HG03159 (cell line): ENCODE results near the gene TTC17.
"Not testable (repeated sequence)": the region's sequence is repeated elsewhere in the genome, so short reads cannot be mapped to it uniquely, and the experiment has no call there.

Experiments used
- ATAC-seq: cut with Tn5 transposase; IDR thresholded peaks from one replicate; pipeline ENCODE4 v1.9.1; 2021; ENCODE audit warnings: mild to moderate bottlenecking, moderate library complexity; ENCODE audit not compliant: unreplicated experiment

TTC17 gene

DNA sequence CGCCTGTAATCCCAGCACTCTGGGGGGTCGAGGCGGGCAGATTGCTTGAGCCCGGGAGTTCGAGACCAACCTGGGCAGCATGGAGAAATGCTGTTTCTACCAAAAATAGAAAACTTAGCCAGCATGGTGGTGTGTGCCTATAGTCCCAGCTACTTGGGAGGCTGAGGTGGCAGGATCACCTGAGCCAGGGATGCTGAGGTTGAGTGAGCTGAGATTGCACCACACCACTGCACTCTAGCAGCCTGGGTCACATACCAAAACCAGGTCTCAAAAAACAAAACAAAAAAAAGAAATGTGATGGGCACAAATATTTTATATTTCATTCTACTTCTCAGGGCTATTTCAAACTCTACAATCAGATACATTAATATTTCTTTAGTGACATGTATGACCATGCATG is 25.7 kb downstream of the TTC17 start:
- ATAC-seq: no peak

DNA sequence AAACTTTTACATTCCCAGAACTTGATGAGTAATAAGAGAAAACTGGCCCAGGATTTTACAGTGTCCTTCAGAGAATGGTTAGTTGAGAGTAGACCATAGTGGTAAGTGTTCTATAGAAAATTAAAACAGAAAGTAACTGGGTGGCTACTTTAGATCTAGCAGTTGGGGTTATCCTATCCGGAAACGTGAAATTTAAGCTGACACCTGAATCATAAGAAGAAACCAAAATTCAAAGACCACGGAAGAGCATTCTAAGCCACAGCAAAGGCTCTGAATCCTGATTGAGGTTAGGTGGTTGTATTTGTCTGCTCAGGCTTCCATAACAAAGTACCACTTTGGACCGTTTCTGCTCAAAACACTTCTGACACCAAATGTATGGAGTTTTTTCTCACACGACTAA is 34.0 kb downstream of the TTC17 start:
- no peak for ATAC-seq

DNA sequence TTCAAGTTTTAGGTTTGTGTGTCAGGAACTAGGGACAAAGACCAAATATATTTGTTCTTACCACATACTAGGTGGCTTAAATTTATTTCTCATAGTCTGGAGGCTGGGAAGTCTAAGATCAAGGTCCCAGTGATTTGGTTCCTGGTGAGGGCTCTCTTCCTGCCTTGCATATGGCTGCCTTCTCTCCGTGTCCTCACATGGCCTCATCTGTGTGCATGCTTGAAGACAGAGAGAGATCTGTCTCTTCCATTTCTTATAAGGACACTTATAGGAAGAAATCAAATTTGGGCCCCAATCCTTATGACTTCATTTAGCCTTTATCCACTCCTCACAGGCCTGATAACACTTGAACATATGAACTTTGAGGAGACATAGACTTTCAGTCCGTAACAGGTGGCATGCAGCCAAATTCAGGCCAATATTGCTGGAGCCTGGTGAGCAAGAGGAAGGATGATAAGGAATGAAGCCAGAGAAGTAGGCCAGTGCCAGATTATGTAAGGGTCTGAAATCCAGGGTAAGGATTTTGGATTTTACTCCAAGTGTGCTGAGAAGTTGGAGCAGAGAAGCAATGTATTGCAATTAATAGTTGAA is 35.1 kb downstream of the TTC17 start:
- ATAC-seq: no peak

DNA sequence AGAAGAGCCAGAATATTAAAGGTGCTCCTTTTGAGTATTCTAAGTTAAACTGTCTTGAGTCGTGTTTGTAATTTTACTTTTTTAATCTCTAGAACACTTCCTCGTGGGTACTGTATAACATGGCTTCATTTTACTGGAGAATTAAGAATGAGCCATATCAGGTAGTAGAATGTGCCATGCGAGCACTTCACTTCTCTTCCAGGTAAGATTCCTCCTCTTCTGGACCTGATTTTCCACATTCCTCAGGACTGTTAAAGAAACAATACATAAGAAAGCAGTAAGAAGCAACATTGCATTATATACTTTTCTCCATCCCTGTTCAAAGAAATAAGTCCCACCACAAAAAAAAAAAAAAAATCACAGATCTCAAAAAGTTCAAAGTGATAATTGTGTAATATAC is 37.9 kb downstream of the TTC17 start:
- ATAC-seq: no peak

DNA sequence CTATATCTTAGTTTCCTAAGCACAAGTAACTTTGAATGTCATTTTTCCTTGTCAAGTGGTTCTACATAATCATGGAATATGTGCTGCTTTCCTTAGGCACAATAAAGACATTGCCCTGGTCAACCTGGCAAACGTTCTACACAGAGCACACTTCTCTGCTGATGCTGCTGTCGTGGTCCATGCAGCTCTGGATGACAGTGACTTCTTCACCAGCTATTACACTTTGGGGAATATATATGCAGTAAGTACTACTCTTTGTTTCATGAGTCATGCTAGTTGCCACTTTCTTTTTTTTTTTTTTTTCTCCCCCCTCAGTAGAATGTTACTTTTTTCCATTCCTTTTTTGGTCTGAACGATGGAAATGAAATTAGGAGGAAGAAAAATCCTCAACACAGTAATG is 38.5 kb downstream of the TTC17 start:
- ATAC-seq: no peak

DNA sequence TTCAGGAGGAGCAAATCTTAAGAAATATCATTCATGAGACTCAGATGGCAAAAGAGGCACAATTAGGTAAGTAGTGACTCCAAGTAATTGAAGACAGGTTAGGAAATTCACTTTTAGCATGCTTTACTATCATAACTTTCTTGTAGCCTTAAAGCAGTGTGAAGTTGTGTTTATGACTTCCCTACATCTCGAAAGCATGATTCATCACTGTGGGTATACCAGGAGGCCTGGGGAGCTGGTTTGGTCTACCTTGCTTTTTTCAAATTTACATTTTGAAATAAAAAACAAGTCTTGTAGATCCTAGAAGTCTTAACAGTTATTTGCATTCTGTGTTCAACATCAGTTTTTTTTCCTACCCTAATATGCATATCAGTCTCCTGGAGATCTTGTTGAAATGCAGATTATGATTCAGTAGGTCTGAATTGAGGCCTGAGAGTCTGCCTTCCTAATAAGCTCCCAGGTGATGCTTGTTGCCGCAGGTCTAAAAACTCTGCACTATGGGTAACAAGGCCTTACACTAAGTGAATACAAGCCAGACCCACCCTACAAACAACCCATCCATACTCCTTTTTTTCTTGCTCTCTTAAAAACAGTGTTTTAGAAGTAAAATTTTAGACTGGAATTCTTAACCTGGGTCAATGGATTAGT is 41.4 kb downstream of the TTC17 start:
- ATAC-seq: no peak

DNA sequence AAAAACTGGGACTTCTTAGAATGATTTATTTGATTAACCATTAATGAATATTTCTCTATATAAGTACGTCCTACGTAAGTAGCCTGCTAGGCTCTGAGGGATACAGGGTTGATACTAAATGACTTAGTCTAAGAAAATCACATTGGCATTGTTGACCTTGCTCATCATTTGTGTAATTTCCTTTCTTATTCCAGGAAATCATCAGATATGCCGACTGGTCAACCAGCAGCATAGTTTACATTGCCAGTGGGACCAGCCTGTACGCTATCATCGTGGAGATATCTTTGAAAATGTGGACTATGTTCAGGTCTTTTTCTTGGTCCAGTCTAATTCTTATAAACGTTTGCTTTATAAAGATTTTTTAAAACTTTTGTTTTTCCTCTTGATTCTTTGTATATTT is 42.5 kb downstream of the TTC17 start:
- no peak for ATAC-seq

DNA sequence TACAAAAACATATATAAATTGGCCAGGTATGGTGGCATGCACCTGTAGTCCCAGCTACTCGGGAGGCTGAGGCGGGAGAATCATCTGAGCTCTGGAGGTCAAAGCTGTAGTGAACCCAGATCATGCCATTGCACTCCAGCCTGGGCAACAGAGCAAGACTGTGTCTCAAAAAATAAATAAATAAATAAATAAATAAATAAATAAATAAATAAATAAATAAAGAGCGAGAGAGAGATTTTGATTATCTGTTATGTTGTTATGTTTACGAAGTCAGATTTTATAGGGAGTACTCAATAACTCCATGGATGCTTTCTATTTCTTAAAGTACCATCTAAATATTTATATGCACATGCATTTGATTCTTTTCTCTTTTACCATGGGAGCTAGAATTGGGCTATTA is 43.1 kb downstream of the TTC17 start:
- not testable (repeated sequence) for ATAC-seq

DNA sequence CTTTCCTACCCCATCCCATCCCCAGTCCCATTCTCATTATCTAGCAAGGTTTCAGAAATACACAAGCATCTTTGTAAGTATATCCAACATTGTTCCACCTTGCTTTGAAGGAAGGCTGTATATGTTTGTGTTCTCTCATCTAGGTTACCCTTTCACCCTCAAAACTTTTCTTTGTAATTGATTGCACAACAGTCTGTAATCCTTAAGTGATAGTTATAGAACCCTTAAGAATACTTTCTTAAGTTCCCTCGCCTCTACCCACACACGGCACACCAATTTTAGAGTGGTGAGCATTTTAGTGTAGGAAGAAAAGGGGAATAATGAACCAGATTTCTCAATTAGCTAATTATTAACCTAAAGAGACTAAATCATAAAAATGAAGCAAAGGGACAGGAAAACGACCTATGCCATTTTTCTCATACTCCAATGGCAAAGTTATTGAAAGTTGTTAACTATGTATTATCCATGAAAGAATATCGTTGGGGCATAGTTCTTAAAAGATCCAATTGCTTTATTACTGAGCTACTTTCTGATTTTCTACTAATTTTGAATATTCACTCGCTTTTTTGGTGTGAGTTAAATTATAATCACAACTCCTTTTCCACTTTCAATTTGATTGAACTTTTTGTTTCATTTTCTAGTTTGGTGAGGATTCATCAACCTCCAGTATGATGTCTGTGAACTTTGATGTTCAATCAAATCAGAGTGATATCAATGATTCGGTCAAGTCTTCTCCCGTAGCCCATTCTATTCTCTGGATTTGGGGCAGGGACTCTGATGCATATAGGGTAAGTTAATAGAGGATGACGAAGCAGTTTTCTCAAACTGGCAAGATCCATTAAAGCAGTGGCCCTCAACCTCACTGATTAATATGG is 44.9 kb downstream of the TTC17 start:
- ATAC-seq: no peak

DNA sequence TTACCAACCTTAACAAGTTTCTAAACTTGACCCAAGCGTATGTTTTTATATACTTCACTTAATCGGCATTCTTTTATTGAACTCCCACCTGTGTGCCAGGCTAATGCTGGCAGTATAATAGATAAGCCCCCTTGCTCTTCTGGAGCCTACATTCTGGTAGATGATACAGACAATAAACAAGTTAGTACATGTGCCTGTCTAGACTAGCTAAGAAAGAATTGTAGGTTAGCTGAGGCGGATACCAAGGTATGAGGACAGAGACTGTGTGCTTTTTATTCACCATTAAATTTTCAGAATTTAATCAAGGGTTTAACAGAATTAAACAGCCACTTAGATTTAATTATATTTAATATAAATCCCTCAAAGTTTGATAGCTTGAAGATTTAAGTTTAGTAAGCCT is 45.7 kb downstream of the TTC17 start:
- no peak for ATAC-seq

DNA sequence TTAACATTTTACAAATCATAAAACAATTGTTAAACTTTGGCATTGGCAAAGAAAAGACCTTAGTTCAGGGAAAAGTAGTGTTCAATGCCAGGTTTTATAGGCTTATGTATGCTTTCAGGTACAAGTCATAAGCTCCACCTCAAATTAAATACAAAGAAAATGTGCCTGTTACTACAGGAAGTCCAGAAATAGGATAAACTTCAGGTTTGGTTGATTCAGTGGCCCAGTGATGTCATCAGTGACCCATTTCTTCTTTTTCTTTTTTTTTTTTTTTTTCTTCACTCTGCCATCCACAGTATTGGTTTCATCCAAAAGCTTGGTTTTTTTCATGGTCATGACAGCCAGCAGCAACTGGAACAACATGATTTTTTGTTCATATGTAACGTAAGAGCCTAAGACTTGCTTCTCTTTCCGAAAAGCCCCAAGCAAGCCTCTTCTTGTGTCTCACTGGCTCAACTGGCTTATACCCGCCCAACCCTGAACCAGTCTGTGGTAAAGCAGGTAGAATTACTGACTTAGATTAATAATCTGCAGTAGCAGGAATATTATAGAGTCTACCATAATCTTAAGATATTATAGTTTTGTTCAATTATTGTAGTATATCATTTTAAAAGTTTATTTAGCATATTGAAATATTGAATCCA is 46.2 kb downstream of the TTC17 start:
- no peak for ATAC-seq

DNA sequence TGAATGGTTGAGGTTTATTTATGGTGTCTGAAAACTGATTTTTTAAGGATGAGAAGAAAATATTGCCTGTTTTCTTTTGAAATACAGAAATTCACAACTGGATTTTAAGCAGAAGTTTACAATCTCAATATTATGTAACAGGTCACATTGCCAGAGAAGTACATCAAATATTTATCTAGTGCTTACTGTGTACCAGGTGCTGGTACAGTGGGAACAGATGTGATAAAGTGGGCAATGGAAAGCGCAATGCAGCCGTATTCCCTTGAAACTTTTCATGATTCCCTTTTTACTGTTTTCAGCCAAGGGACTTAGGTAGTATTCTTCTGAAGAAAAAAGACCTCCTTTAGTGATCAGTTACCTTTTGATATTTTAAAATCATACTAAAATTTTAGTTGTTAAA is 49.6 kb downstream of the TTC17 start:
- ATAC-seq: no peak

DNA sequence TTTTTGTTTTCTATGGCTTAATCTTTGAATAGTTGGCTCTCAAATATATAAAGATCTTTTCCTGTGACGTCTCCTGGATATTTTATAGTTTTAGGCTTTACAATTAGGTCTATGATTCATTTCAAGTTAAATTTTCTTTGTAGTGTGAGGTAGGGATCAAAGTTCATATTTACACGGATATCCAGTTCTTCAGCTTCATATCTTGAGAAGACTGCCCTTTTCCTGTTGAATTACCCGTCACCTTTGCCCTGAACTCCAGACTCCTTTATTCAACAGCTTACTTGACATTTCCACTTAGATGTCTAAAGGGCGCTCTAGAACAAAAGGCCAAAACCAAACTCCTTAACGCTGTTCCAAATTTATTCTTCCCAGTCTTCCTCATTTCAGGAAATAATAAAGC is 51.7 kb downstream of the TTC17 start:
- ATAC-seq: no peak

DNA sequence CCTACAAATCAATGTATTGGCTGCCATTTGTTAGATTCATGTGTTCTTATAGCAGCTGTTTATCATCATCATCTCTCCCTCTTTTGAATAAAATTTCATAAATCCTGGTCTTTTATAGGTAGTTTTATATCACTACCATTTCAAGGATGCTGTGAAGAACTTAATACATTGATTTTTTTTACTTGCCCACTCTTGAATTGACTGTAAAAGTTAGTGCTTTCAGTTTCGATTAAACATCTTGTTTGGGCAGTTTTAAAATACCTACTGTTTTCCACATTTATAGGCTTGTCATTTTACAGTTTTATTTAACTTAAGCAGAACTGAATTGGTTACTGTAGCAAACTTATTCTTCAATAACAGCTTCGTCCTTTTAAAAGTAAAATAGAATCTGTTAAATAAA is 59.5 kb downstream of the TTC17 start:
- ATAC-seq: no peak

DNA sequence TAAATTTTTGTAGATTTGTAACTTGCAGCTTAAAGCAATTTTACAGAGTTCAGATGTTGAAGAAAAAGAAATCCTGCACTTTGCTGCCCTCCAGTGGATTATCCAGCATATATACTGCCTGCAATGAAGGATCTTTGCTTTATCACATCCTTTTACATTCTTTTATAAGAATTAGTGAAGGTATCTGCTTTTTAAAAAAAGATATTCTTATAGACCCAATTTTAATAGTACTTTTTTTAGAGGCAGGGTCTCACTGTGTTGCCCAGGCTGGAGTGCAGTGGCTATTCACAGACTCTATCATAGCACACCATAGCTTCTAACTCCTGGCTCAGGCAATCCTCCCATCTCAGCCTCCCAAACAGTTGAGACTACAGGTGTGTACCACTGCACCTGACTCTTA is 60.7 kb downstream of the TTC17 start:
- ATAC-seq: peak; percentile 72

DNA sequence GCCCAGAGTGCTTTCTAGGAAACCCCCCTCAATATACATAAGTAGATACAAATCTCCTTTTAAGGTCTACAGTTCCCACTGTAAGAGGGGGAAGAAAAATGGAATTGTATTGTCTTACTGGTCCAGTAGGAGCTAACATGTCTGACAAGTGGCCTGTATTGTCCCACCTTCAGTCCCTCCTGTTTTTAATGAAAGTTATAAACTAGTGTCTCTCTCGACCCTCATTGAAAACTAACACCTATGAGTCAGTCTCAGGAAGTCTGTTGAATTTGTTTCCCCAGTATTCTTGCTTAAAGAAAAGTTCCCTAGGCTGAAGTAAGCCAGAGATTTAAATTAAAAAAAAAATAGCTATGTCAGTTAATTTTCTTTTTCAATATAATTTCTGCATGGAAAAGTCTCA is 69.3 kb downstream of the TTC17 start:
- no peak for ATAC-seq

DNA sequence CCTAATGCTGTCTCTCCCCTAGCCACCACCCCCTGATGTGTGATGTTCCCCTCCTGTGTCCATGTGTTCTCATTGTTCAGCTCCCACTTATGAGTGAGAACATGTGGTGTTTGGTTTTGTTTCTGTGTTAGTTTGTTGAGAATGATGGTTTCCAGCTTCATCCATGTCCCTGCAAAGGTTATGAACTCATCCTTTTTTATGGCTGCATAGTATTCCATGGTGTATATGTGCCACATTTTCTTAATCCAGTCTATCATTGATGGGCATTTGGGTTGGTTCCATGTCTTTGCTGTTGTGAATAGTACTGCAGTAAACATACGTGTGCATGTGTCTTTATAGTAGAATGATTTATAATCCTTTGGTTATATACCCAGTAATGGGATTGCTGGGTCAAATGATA is 72.2 kb downstream of the TTC17 start:
- not testable (repeated sequence) for ATAC-seq

DNA sequence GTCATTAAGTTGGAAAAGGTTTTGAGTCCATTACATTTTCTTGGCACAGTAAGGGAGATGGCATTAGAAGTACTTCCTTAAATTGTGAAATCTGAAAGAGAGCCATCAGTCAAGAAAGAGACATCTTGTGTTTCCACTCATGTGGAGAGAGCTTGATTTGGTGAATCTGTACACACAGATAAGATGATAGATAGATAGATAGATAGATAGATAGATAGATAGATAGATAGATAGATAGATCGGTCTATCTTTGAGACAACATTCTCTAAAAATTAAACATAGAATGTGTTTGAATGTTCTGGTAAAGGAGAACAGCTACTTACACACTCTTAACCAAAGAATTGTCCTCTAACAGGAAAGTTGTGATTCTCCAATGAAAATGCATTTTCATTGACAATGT is 76.2 kb downstream of the TTC17 start:
- no peak for ATAC-seq

DNA sequence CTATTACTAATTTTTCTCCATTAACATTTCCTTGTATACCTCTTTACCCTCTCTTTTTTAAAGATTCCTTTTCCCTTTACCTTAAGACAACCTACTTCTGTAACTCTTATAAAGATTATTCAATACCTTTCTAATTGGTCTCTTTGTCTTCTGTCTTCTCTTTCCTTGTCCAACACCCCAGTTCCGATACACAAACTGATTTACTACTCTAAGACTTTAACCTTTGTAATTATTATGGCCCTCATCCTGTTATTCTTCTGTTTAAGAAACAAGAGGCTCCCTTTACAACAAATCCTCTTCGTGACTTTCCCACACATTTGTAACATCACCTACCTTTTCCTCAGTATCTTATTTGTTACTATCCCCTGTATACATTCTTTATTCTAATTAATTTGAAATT is 81.8 kb downstream of the TTC17 start:
- no peak for ATAC-seq

DNA sequence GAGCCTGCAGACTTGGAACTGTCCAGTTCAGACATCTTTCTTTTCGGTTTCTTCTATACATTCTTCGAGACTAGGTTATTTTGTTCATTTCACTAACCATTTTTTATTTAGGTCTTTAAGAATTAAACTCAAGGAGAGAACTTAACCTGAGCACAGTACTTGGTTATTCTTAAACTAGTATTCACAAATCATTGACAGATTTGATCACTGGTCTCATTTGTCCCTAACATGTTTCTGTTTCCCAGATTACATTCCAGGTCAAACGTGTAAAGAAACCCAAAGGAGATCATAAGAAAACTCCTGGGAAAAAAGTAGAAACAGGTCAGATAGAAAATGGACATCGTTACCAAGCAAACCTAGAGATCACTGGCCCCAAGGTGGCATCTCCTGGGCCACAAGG is 85.1 kb downstream of the TTC17 start:
- ATAC-seq: no peak

DNA sequence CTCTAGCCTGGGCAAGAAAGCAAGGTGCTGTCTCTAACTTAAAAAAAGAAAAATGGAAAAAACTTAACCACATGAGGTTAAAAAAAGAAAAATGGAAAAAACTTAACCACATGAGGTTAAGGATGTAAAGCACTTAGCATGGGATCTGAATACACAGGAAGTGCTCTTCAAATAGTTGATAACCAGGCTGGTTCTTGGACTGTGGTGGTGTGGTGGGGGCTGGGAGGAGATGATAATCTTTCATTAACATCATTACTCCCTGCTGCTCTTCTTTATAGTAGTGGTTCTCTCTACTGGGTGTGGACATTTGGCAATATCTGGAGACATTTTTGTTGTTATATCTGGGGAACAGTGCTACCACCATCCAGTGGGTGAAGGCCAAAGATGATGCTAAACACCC is 88.4 kb downstream of the TTC17 start:
- no peak for ATAC-seq

DNA sequence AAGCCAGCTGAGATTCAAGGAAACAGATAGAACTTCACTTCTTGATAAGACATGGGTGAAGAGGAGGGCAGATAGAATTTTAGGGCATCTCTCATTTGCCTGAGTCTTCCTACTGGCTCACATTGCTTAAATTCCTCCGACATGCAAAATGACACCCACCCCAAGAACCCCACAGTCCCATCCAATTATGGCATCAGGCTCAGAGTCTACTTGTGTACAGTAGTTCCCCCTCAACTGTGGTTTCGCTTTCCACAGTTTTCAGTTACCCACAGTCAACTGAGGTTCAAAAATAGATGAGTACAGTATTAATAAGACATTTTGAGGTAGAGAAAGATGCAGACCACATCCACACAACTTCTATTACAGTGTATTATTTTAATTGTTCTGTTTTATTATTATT is 99.8 kb downstream of the TTC17 start:
- no peak for ATAC-seq
